K562 (cell line): ENCODE data around the gene AGRN. TPM values are rescaled to one million over a fixed set of nuclear protein-coding genes. Genes with fewer than 3 reads are reported as not detected.

ENCODE experiments used
- CEBPZ ChIP-seq: fragments of 150-350 bp; IDR thresholded peaks from 2 replicates; pipeline ENCODE4 v1.6.1; 2014; ENCODE audit warnings: low read depth, mild to moderate bottlenecking, low read length, borderline replicate concordance
- CHCHD3 ChIP-seq: fragments of 250-450 bp; sonication (Bioruptor Pico); IDR thresholded peaks from 2 replicates; pipeline ENCODE4 v2.1.2; 2022; ENCODE audit warnings: mild to moderate bottlenecking
- DNMT1 ChIP-seq: fragments of 450-650 bp; IDR thresholded peaks from 2 replicates; pipeline ENCODE4 v1.6.1; 2016; ENCODE audit warnings: antibody characterized with exemption, mild to moderate bottlenecking
- FOSL1 ChIP-seq: fragments of 200-800 bp; sonication (Bioruptor generic); conservative IDR thresholded peaks from 2 replicates; pipeline ENCODE4 v1.6.1; 2016; ENCODE audit warnings: missing genetic modification characterization, missing compliant biosample characterization
- FOXK1 ChIP-seq: sonication (generic); formaldehyde crosslinking; IDR thresholded peaks from 2 replicates; pipeline ENCODE4 v1.8.0; 2022; ENCODE audit warnings: missing genetic modification reagents, mild to moderate bottlenecking, borderline replicate concordance
- GTF2A2 ChIP-seq: IDR thresholded peaks from 2 replicates; pipeline ENCODE4 v1.6.1; 2016; ENCODE audit warnings: mild to moderate bottlenecking, missing genetic modification characterization, missing compliant biosample characterization
- KLF10 ChIP-seq: fragments of 250-450 bp; sonication (Bioruptor Pico); IDR thresholded peaks from 2 replicates; pipeline ENCODE4 v1.6.1; 2021; ENCODE audit warnings: matching md5 sums
- RREB1 ChIP-seq: fragments of 250-450 bp; sonication (Bioruptor Pico); IDR thresholded peaks from 2 replicates; pipeline ENCODE4 v1.4.0; 2020
- WHSC1 ChIP-seq: IDR thresholded peaks from one replicate; pipeline ENCODE4 v1.6.1; 2012; ENCODE audit warnings: low read length, control low read depth, inconsistent platforms
- ZNF740 ChIP-seq, 3 experiments: fragments of 200-800 bp in 1 of 3; sonication (Bioruptor generic) in 1 of 3; sonication (generic) in 1 of 3; formaldehyde crosslinking in 1 of 3; IDR thresholded peaks; 2 replicates each; pipeline versions ENCODE4 v1.6.1 to v1.8.0; 2016 to 2022; ENCODE audit warnings: mild to moderate bottlenecking in 2 of 3, missing compliant biosample characterization in 2 of 3, missing genetic modification characterization in 2 of 3, missing genetic modification reagents in 1 of 3
- polyA plus RNA-seq, 8 experiments: library from polyadenylated mRNA; depleted of rRNA in 4 of 8; stranded (reverse) in 5 of 8; unstranded in 3 of 8; fragments of >200 nt; fragmentation: Nextera tagmentation in 2 of 8; fragmentation: Illumina TruSeq in 1 of 8; extraction: Ambion mirVana in 2 of 8; extraction: Trizol in 1 of 8; gene quantifications; 2 replicates each; pipeline versions ENCODE4 v1.2.1 to v1.2.3, GENCODE V29; 2011 to 2014; ENCODE audit warnings: inconsistent platforms in 1 of 8, missing spikeins in 1 of 8
- total RNA-seq, 7 experiments: library from RNA; depleted of rRNA in 6 of 7; stranded (reverse); fragments of >200 nt in 6 of 7; fragmentation: Illumina TruSeq in 2 of 7; extraction: Trizol in 2 of 7; gene quantifications; 2 replicates each; pipeline versions ENCODE4 v1.2.1 to v1.2.3, GENCODE V29; 2011 to 2021; ENCODE audit warnings: low replicate concordance in 1 of 7

AGRN gene
- total and polyA plus RNA-seq, 9 of the 15 experiments (the other 6 are each of a cell fraction or from before 2014, with no cell fraction given): 0.04 to 111 (median 18.1) TPM

- no peak for TF ChIP-seq GTF2A2 (tag)
- TF ChIP-seq WHSC1: peak; percentile 80
- no peak for TF ChIP-seq KLF10
- 0 out of 2 replicates have a peak, but pooled peaks have one; percentile 80 for TF ChIP-seq RREB1 (CRISPR knock-in tag)
- peak; percentile 49; the same call in 1 of the 2 replicates for TF ChIP-seq FOXK1 (CRISPR knock-in tag)
- no peak for TF ChIP-seq FOSL1 (tag)
- no peak for TF ChIP-seq ZNF740 (CRISPR knock-in tag; IDR thresholded peaks at IDR 0.05)
- TF ChIP-seq ZNF740 (tag; IDR thresholded peaks at IDR 0.05): 0 out of 4 replicates have a peak, but pooled peaks of 1 of the 2 experiments have one; percentile 24
- no peak for TF ChIP-seq CEBPZ
- no peak for TF ChIP-seq CHCHD3 (CRISPR knock-in tag)
- 0 out of 2 replicates have a peak, but pooled peaks have one; percentile 31 for TF ChIP-seq DNMT1
Observed at GRCh38 chr1:1063261-1063944, 43.5 kb downstream of the AGRN start (continued).
